OCI-LY7 (cell line): ENCODE results near the gene HPN. TPM values are rescaled to one million over a fixed set of nuclear protein-coding genes. Genes with fewer than 3 reads are reported as not detected.
A peak's percentile ranks its signal among the peaks of the same experiment; 100 is the strongest.

ENCODE experiments used
- BruUV-seq: library from RNA; stranded (reverse); fragments of 400-500 nt; replicated peaks from 2 replicates; lab custom pipeline; 2021; lab: Mats Ljungman, UMichigan
- CTCF ChIA-PET: fragments of 300-600 bp; sonication (Branson Sonifier 250); formaldehyde crosslinking; loops from one replicate; lab custom pipeline; 2022; ENCODE audit warnings: antibody characterized with exemption; ENCODE audit not compliant: unreplicated experiment; lab: Charles Lee
- POLR2A ChIA-PET: fragments of 300-600 bp; sonication (Branson Sonifier 250); formaldehyde crosslinking; loops from one replicate; lab custom pipeline; 2022; ENCODE audit warnings: antibody characterized with exemption; lab: Charles Lee
- DNase-seq: peaks from one replicate; pipeline ENCODE4 v3.0.0-alpha.2; 2015; ENCODE audit warnings: low spot score
- H2AFZ ChIP-seq: fragments of 200-600 bp; sonication (generic), shearing (Covaris generic); 2 replicates; pipeline ENCODE4 v1.6.1; 2014; ENCODE audit warnings: mild to moderate bottlenecking, antibody characterized with exemption, low read length, moderate library complexity
- H3K27ac ChIP-seq: fragments of 200-600 bp; sonication (generic); 2 replicates; pipeline ENCODE4 v1.5.1; 2014; ENCODE audit warnings: mixed run types, low read depth, mild to moderate bottlenecking, moderate library complexity, low read length, inconsistent platforms; ENCODE audit not compliant: poor library complexity, severe bottlenecking
- H3K36me3 ChIP-seq: fragments of 200-600 bp; sonication (generic); 2 replicates; pipeline ENCODE4 v1.6.1; 2014; ENCODE audit warnings: mild to moderate bottlenecking, antibody characterized with exemption, low read length, moderate library complexity, mixed read lengths; ENCODE audit not compliant: insufficient read depth
- H3K4me1 ChIP-seq: fragments of 200-600 bp; sonication (generic); 2 replicates; pipeline ENCODE4 v1.5.1; 2014; ENCODE audit warnings: mild to moderate bottlenecking, low read length; ENCODE audit not compliant: insufficient read depth, poor library complexity, severe bottlenecking
- H3K4me2 ChIP-seq: fragments of 200-600 bp; sonication (generic); 2 replicates; pipeline ENCODE4 v1.6.1; 2014; ENCODE audit warnings: mild to moderate bottlenecking, low read length
- H3K4me3 ChIP-seq: fragments of 200-600 bp; sonication (generic); 2 replicates; pipeline ENCODE4 v1.5.1; 2014; ENCODE audit warnings: mild to moderate bottlenecking, low read depth, low read length; ENCODE audit not compliant: poor library complexity, severe bottlenecking
- H3K79me2 ChIP-seq: fragments of 200-600 bp; sonication (generic); 2 replicates; pipeline ENCODE4 v1.6.1; 2016; ENCODE audit warnings: low read depth, mild to moderate bottlenecking, low read length, moderate library complexity, mixed read lengths; ENCODE audit not compliant: insufficient read depth
- H3K9me2 ChIP-seq: fragments of 200-600 bp; sonication (generic); 2 replicates; pipeline ENCODE4 v1.6.1; 2016; ENCODE audit warnings: mild to moderate bottlenecking, low read length, mixed read lengths; ENCODE audit not compliant: insufficient read depth
- H3K9me3 ChIP-seq: fragments of 200-600 bp; sonication (generic); 2 replicates; pipeline ENCODE4 v1.6.1; 2014; ENCODE audit warnings: mild to moderate bottlenecking, mixed run types, low read length, mixed read lengths
- H4K20me1 ChIP-seq: fragments of 200-600 bp; sonication (generic); 2 replicates; pipeline ENCODE4 v1.6.1; 2014; ENCODE audit warnings: mild to moderate bottlenecking, antibody characterized with exemption, low read length, moderate library complexity, mixed read lengths; ENCODE audit not compliant: insufficient read depth
- EZH2phosphoT487 ChIP-seq: fragments of 200-600 bp; sonication (generic); IDR thresholded peaks from 2 replicates; pipeline ENCODE4 v1.6.1; 2018; ENCODE audit warnings: low read depth, borderline replicate concordance, mild to moderate bottlenecking, mixed run types, antibody characterized with exemption, low read length, moderate library complexity, mixed read lengths
- intact Hi-C: fragments of 100-400 bp; cut with micrococcal nuclease; formaldehyde crosslinking; loops from one replicate; pipeline ENCODE4 v1.10.0; 2022; ENCODE audit not compliant: unreplicated experiment
- total RNA-seq, 2 experiments: library from RNA; depleted of rRNA in 1 of 2; stranded (reverse); fragments of >200 nt in 1 of 2; shearing (Covaris generic) in 1 of 2; gene quantifications; 2 replicates each; pipeline ENCODE4 v1.2.3, GENCODE V29; 2014 to 2022
- TF ChIP-seq, protein P1 (sequence below): fragments of 200-600 bp; sonication (generic); conservative IDR thresholded peaks from 2 replicates; pipeline ENCODE4 v1.5.1; 2014; ENCODE audit warnings: mild to moderate bottlenecking, antibody characterized with exemption, low read length, moderate library complexity, mixed read lengths

HPN gene
- total RNA-seq, 2 experiments from 2014 or later, result 0.17 to 0.19 TPM

GRCh38 chr19:35083691-35084508 is 42.4 kb downstream of the HPN start:
- H3K4me3 ChIP-seq, result peak overlapping the region; percentile 33
- no peaks in the 10 kb centered on the region for H3K36me3 ChIP-seq
- intact Hi-C loops, result no loop called here
- H3K9me3 ChIP-seq, result no peaks in the 10 kb centered on the region
- no peaks in the 10 kb centered on the region for H4K20me1 ChIP-seq
- CTCF ChIA-PET, result no interaction called here
- peak; percentile 38 for DNase-seq
- peaks cover 69% of the 10 kb centered on the region for H3K4me1 ChIP-seq
- peak overlapping the region; percentile 76 for H2AFZ ChIP-seq
- no peaks in the 10 kb centered on the region for H3K79me2 ChIP-seq
- H3K27ac ChIP-seq, result peak overlapping the region; percentile 99
- POLR2A ChIA-PET, result interaction anchor here (1.2 to 5.2 kb wide), 2 partner anchors 14 to 16 kb away, joined by 6 to 49 read pairs; no protein-coding TSS in a partner anchor
- H3K9me2 ChIP-seq, result no peaks in the 10 kb centered on the region
- no TSS peak for BruUV-seq
- no peak for TF ChIP-seq EZH2phosphoT487
- TF ChIP-seq, protein P1, sequence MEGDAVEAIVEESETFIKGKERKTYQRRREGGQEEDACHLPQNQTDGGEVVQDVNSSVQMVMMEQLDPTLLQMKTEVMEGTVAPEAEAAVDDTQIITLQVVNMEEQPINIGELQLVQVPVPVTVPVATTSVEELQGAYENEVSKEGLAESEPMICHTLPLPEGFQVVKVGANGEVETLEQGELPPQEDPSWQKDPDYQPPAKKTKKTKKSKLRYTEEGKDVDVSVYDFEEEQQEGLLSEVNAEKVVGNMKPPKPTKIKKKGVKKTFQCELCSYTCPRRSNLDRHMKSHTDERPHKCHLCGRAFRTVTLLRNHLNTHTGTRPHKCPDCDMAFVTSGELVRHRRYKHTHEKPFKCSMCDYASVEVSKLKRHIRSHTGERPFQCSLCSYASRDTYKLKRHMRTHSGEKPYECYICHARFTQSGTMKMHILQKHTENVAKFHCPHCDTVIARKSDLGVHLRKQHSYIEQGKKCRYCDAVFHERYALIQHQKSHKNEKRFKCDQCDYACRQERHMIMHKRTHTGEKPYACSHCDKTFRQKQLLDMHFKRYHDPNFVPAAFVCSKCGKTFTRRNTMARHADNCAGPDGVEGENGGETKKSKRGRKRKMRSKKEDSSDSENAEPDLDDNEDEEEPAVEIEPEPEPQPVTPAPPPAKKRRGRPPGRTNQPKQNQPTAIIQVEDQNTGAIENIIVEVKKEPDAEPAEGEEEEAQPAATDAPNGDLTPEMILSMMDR, result no peak
- H3K4me2 ChIP-seq, result peak overlapping the region; percentile 77

GRCh38 chr19:35084509-35084762 is 42.9 kb downstream of the HPN start:
- Histone ChIP-seq H3K9me3 (no peaks in the 10 kb centered on the region), H3K4me1 (peaks cover 74% of the 10 kb centered on the region), H3K9me2 (no peaks in the 10 kb centered on the region), H2AFZ (peak overlapping the region; percentile 76; the same call in 1 of the 2 replicates), H3K36me3 (no peaks in the 10 kb centered on the region), H3K27ac (peak overlapping the region; percentile 99), H3K4me3 (peak overlapping the region; percentile 33), H3K4me2 (peak overlapping the region; percentile 77), H3K79me2 (no peaks in the 10 kb centered on the region), H4K20me1 (no peaks in the 10 kb centered on the region)
- BruUV-seq, result no TSS peak
- ChIA-PET CTCF (no interaction called here), POLR2A (interaction anchor here (0.7 to 5.2 kb wide), 3 partner anchors 10 to 17 kb away, joined by 3 to 49 read pairs (median 6); no protein-coding TSS in a partner anchor)
- intact Hi-C loops, result no loop called here
- DNase-seq, result peak; percentile 29
- no peak for TF ChIP-seq EZH2phosphoT487
- TF ChIP-seq, protein P1, result no peak

DNA sequence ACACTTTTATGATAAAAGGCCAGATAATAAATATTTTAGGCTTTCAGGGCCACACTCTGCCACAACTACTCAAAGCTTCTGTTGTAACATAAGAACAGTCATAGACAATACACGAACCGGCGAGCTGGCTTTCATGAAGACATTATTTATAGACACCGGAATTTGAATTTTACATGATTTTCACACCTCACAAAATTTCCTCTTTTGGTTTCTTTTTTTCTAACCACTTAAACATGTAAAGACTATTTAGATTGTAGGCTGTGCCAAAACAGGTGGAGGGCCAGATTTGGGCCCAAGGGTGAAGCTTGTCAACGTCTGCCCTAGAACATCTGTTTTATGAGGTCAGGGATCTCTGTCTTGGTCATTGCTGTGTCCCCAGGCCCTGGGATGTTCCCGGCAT is 44.4 kb downstream of the HPN start:
- H3K9me3 ChIP-seq, result no peaks in the 10 kb centered on the region
- TF ChIP-seq, protein P1, result no peak
- no peak for TF ChIP-seq EZH2phosphoT487
- CTCF ChIA-PET, result interaction anchor here (2.0 to 3.0 kb wide), 2 partner anchors 16 to 19 kb away, joined by 8 to 20 read pairs; no protein-coding TSS in a partner anchor
- intact Hi-C loops, result loop anchor here (1.0 kb wide), 1 partner anchor 19 kb away; no protein-coding TSS in a partner anchor
- H3K4me3 ChIP-seq, result peak overlapping the region; percentile 50
- peak; percentile 95 for DNase-seq
- H3K4me1 ChIP-seq, result peaks cover 89% of the 10 kb centered on the region
- POLR2A ChIA-PET, result interaction anchor here (0.6 to 5.2 kb wide), 9 partner anchors 13 to 210 kb away, joined by 3 to 49 read pairs (median 5); no protein-coding TSS in a partner anchor
- H3K79me2 ChIP-seq, result no peaks in the 10 kb centered on the region
- BruUV-seq, result no TSS peak
- peak overlapping the region; percentile 77 for H3K4me2 ChIP-seq
- no peaks in the 10 kb centered on the region for H3K9me2 ChIP-seq
- H3K36me3 ChIP-seq, result no peaks in the 10 kb centered on the region
- no peak overlapping the region; the same call in 1 of the 2 replicates for H2AFZ ChIP-seq
- H4K20me1 ChIP-seq, result no peaks in the 10 kb centered on the region
- peak overlapping the region; percentile 99 for H3K27ac ChIP-seq
